Measurements from ENCODE around the gene VAV1. TPM values are rescaled to one million over a fixed set of nuclear protein-coding genes. Genes with fewer than 3 reads are reported as not detected.
"Not testable (repeated sequence)": the region's sequence is repeated elsewhere in the genome, so short reads cannot be mapped to it uniquely, and the experiment has no call there.

The VAV1 gene
- total RNA-seq, 1 experiment from 2014 or later, result 7.5 TPM

- Histone ChIP-seq H3K27ac (no peak overlapping the region), H3K36me3 (ENCODE audit: low read depth) (no peaks in the 10 kb centered on the region), H3K9me2 (ENCODE audit: insufficient read depth) (no peaks in the 10 kb centered on the region), H3K79me2 (ENCODE audit: low read depth) (no peaks in the 10 kb centered on the region), H4K20me1 (ENCODE audit: insufficient read depth) (no peaks in the 10 kb centered on the region), H3K9me3 (ENCODE audit: insufficient read depth, low read depth) (no peaks in the 10 kb centered on the region), H3K4me2 (no peak overlapping the region), H3F3A (ENCODE audit: insufficient read depth, low read depth) (peaks cover 11% of the 10 kb centered on the region), H2AFZ (no peak overlapping the region), H3K4me1 (replicated peaks; ENCODE audit: insufficient read depth) (peaks cover 16% of the 10 kb centered on the region), H3K27me3 (ENCODE audit: insufficient read depth, low read depth) (no peaks in the 10 kb centered on the region), H3K4me3 (no peak overlapping the region)
- BruUV-seq (replicated peaks), result no TSS peak
- intact Hi-C loops (cut with micrococcal nuclease; ENCODE audit: unreplicated experiment), result no loop called here
- ChIA-PET POLR2A (ENCODE audit: unreplicated experiment) (no interaction called here), CTCF (no interaction called here)
- TF ChIP-seq, protein P1, sequence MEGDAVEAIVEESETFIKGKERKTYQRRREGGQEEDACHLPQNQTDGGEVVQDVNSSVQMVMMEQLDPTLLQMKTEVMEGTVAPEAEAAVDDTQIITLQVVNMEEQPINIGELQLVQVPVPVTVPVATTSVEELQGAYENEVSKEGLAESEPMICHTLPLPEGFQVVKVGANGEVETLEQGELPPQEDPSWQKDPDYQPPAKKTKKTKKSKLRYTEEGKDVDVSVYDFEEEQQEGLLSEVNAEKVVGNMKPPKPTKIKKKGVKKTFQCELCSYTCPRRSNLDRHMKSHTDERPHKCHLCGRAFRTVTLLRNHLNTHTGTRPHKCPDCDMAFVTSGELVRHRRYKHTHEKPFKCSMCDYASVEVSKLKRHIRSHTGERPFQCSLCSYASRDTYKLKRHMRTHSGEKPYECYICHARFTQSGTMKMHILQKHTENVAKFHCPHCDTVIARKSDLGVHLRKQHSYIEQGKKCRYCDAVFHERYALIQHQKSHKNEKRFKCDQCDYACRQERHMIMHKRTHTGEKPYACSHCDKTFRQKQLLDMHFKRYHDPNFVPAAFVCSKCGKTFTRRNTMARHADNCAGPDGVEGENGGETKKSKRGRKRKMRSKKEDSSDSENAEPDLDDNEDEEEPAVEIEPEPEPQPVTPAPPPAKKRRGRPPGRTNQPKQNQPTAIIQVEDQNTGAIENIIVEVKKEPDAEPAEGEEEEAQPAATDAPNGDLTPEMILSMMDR (conservative IDR thresholded peaks at IDR 0.05), result no peak
- no peak for TF ChIP-seq EZH2 (IDR thresholded peaks at IDR 0.05; ENCODE audit: low read depth)
- no peak for DNase-seq
These were observed 93.3 kb downstream of the VAV1 start for GRCh38 chr19:6865849-6866248.

- H3K9me3 ChIP-seq (ENCODE audit: insufficient read depth, low read depth), result no peaks in the 10 kb centered on the region
- peaks cover 9% of the 10 kb centered on the region for H3K4me1 ChIP-seq (replicated peaks; ENCODE audit: insufficient read depth)
- H2AFZ ChIP-seq, result no peak overlapping the region
- BruUV-seq (replicated peaks), result no TSS peak
- H4K20me1 ChIP-seq (ENCODE audit: insufficient read depth), result no peaks in the 10 kb centered on the region
- no peak for DNase-seq
- ChIA-PET POLR2A (ENCODE audit: unreplicated experiment) (no interaction called here), CTCF (no interaction called here)
- no peak overlapping the region for H3K27ac ChIP-seq
- peaks cover 5% of the 10 kb centered on the region; the same call in 1 of the 2 replicates for H3K27me3 ChIP-seq (ENCODE audit: insufficient read depth, low read depth)
- no peaks in the 10 kb centered on the region for H3K79me2 ChIP-seq (ENCODE audit: low read depth)
- H3K9me2 ChIP-seq (ENCODE audit: insufficient read depth), result no peaks in the 10 kb centered on the region
- no peak for TF ChIP-seq EZH2 (IDR thresholded peaks at IDR 0.05; ENCODE audit: low read depth)
- TF ChIP-seq, protein P1 (conservative IDR thresholded peaks at IDR 0.05), result no peak
- peaks cover 11% of the 10 kb centered on the region for H3F3A ChIP-seq (ENCODE audit: insufficient read depth, low read depth)
- no peak overlapping the region for H3K4me3 ChIP-seq
- no peak overlapping the region for H3K4me2 ChIP-seq
- intact Hi-C loops (cut with micrococcal nuclease; ENCODE audit: unreplicated experiment), result no loop called here
- H3K36me3 ChIP-seq (ENCODE audit: low read depth), result no peaks in the 10 kb centered on the region
These were observed 94.2 kb downstream of the VAV1 start for GRCh38 chr19:6866741-6867151.

DNA sequence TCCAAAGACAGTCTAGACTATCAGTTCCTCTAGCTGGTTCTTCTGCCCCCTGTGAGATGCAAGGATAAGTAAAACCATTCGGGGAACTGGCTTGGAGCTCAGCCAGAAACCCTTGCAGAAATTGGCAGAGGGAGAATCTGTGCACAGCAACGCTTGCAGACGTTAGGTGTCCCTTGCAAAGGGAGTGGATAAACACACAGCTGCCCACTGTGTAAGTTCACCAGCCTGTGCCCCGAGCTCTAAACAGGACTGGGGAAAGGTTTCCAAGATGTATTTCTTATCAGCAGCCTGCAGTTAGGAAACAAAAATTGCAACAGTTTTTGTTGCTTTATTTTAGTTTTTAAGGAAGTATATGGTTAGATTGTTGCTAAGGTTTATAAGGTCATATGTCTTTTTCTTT lies 95.8 kb downstream of the VAV1 start:
- H3K9me3 ChIP-seq (ENCODE audit: insufficient read depth, low read depth), result no peaks in the 10 kb centered on the region
- H3K4me2 ChIP-seq, result no peak overlapping the region
- H3K4me3 ChIP-seq, result no peak overlapping the region
- H3K9me2 ChIP-seq (ENCODE audit: insufficient read depth), result no peaks in the 10 kb centered on the region
- POLR2A ChIA-PET (ENCODE audit: unreplicated experiment), result no interaction called here
- no TSS peak for BruUV-seq (replicated peaks)
- no peaks in the 10 kb centered on the region for H3K4me1 ChIP-seq (replicated peaks; ENCODE audit: insufficient read depth)
- H3K27ac ChIP-seq, result no peak overlapping the region
- H3F3A ChIP-seq (ENCODE audit: insufficient read depth, low read depth), result no peaks in the 10 kb centered on the region; the same call in 1 of the 2 replicates
- H2AFZ ChIP-seq, result no peak overlapping the region
- intact Hi-C loops (cut with micrococcal nuclease; ENCODE audit: unreplicated experiment), result no loop called here
- TF ChIP-seq, protein P1 (conservative IDR thresholded peaks at IDR 0.05), result no peak
- no peak for TF ChIP-seq EZH2 (IDR thresholded peaks at IDR 0.05; ENCODE audit: low read depth)
- H3K79me2 ChIP-seq (ENCODE audit: low read depth), result no peaks in the 10 kb centered on the region
- H3K36me3 ChIP-seq (ENCODE audit: low read depth), result no peaks in the 10 kb centered on the region
- H3K27me3 ChIP-seq (ENCODE audit: insufficient read depth, low read depth), result peaks cover 5% of the 10 kb centered on the region; the same call in 1 of the 2 replicates
- no peaks in the 10 kb centered on the region for H4K20me1 ChIP-seq (ENCODE audit: insufficient read depth)
- DNase-seq, result no peak
- CTCF ChIA-PET, result no interaction called here

DNA sequence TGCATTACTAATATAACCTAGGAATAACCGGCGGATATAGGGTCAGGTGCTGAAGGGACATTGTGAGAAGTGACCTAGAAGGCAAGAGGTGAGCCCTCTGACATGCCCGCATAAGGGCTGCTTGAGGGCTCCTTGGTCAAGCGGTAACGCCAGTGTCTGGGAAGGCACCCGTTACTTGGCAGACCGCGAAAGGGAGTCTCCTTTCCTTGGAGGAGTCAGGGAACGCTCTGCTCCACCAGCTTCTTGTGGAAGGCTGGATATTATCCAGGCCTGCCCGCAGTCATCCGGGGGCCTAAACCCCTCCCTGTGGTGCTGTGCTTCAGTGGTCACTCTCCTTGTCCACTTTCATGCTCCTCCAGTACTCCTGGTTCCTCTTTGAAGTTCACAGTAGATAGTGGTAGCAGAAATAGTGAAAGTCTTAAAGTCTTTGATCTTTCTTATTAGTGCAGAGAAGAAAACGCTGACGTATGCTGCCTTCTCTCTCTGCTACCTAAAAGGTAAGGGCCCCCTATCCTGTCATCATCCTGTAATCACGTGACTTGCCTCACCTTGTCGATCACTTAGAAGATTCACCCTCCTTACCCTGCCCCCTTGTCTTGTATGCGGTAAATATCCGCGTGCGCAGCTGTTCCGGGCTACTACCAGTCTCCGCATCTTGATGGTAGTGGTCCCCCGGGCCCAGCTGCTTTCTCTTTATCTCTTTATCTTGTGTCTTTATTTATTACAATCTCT lies 96.8 kb downstream of the VAV1 start:
- POLR2A ChIA-PET (ENCODE audit: unreplicated experiment); H3K4me3 ChIP-seq; H3K79me2 ChIP-seq (ENCODE audit: low read depth); H3K36me3 ChIP-seq (ENCODE audit: low read depth); H3K9me2 ChIP-seq (ENCODE audit: insufficient read depth); H3K9me3 ChIP-seq (ENCODE audit: insufficient read depth, low read depth); H3K27ac ChIP-seq; H2AFZ ChIP-seq; H3K4me2 ChIP-seq; DNase-seq; intact Hi-C loops (cut with micrococcal nuclease; ENCODE audit: unreplicated experiment); H3K4me1 ChIP-seq (replicated peaks; ENCODE audit: insufficient read depth); CTCF ChIA-PET; H4K20me1 ChIP-seq (ENCODE audit: insufficient read depth); H3K27me3 ChIP-seq (ENCODE audit: insufficient read depth, low read depth); H3F3A ChIP-seq (ENCODE audit: insufficient read depth, low read depth); BruUV-seq (replicated peaks): not testable (repeated sequence)
